HG03469 (cell line): ENCODE measurements around the gene ZNF710.
"Not testable (repeated sequence)": the region's sequence is repeated elsewhere in the genome, so short reads cannot be mapped to it uniquely, and the experiment has no call there.

Experiments
- ATAC-seq: cut with Tn5 transposase; IDR thresholded peaks from one replicate; pipeline ENCODE4 v1.9.1; 2021; ENCODE audit warnings: mild to moderate bottlenecking, moderate library complexity, moderate number of reproducible peaks; ENCODE audit not compliant: unreplicated experiment

The ZNF710 gene

GRCh38 chr15:90001062-90001682 is at the start of gene ZNF710:
Gene ZNF710, plus strand, starts transcription at chr15:90001324. Its CDS starts 65,814 bp downstream, at chr15:90067138.
- ATAC-seq = no peak

- ATAC-seq = no peak
These were observed 46.6 kb upstream of the ZNF710 start for GRCh38 chr15:89954541-89954940.

- not testable (repeated sequence) for ATAC-seq
These were observed 45.6 kb upstream of the ZNF710 start for GRCh38 chr15:89955449-89955998.

- no peak for ATAC-seq
These were observed 42.9 kb upstream of the ZNF710 start for GRCh38 chr15:89958107-89958805.

- ATAC-seq = no peak
These were observed 37.6 kb upstream of the ZNF710 start for GRCh38 chr15:89963301-89964231.

- ATAC-seq = no peak
These were observed 36.7 kb upstream of the ZNF710 start for GRCh38 chr15:89964232-89964954.

- no peak for ATAC-seq
These were observed 33.2 kb upstream of the ZNF710 start for GRCh38 chr15:89967881-89968280.

- ATAC-seq = no peak
These were observed 29.5 kb upstream of the ZNF710 start for GRCh38 chr15:89971592-89971997.

- no peak for ATAC-seq
These were observed 29.0 kb upstream of the ZNF710 start for GRCh38 chr15:89972085-89972484.

GRCh38 chr15:89975482-89976245 is 25.5 kb upstream of the ZNF710 start:
- no peak for ATAC-seq

- no peak for ATAC-seq
These were observed 24.9 kb upstream of the ZNF710 start for GRCh38 chr15:89976246-89976600.

- ATAC-seq = not testable (repeated sequence)
These were observed 23.3 kb upstream of the ZNF710 start for GRCh38 chr15:89977836-89978235.

- no peak for ATAC-seq
These were observed 22.2 kb upstream of the ZNF710 start for GRCh38 chr15:89978914-89979313.

- ATAC-seq = no peak
These were observed 20.2 kb upstream of the ZNF710 start for GRCh38 chr15:89980896-89981295.

GRCh38 chr15:89982315-89983055 is 18.6 kb upstream of the ZNF710 start:
- no peak for ATAC-seq

- no peak for ATAC-seq
These were observed 17.1 kb upstream of the ZNF710 start for GRCh38 chr15:89984001-89984400.

GRCh38 chr15:89984421-89985010 is 16.6 kb upstream of the ZNF710 start:
- ATAC-seq = no peak

- ATAC-seq = no peak
These were observed 16.0 kb upstream of the ZNF710 start for GRCh38 chr15:89985111-89985510.

- no peak for ATAC-seq
These were observed 9.8 kb upstream of the ZNF710 start for GRCh38 chr15:89991312-89991711.
